Skeletal muscle cell (primary cell): ENCODE results near the gene PRKAG1.

Source experiments
- DNase-seq: peaks from one replicate; pipeline ENCODE4 v3.0.0-alpha.2; 2010; ENCODE audit warnings: low read depth
- H3K4me3 ChIP-seq: 2 replicates; pipeline ENCODE4 v1.5.1; 2011; ENCODE audit warnings: low read depth, mild to moderate bottlenecking, control low read depth, low read length, moderate library complexity

The PRKAG1 gene

DNA sequence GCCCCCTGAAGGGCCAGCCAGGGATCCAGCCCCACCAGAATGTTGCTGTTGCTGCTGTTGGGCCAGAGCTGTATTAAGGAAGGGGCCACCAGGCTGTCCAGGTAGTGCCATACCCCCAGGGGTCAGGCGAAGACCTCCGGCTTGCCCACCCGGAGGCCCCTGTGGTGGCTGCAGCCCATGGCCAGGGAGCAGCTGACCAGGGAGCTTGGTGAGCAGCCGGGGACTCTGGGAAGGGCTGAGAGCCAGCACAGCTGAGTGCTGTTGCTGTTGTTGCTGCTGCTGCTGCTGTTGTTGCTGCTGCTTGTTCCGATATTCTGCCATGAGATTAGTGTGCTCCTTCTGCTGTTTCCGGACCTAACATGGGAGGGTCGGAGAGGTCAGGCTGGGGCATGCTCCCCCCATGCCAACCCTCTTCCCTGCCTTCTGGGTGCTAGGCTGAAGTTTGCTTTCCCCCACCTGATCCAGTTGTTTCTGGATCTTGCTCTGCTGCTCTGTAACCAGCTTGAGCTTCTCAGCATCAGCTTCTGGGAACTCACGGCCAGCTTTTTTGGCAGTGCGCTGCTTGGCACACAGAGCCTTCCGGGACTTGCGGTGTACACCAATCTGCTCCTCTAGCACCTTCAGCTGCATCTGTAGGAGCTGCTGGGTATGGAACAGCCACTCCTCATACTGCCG lies 15.2 kb upstream of the PRKAG1 start:
- DNase-seq = no peak
- H3K4me3 ChIP-seq = no peak overlapping the region

- H3K4me3 ChIP-seq = no peak overlapping the region
- DNase-seq = no peak
Measured at GRCh38 chr12:49032679-49033447, 14.3 kb upstream of the PRKAG1 start.

GRCh38 chr12:49032276-49032675 lies 13.7 kb upstream of the PRKAG1 start:
- H3K4me3 ChIP-seq = no peak overlapping the region
- DNase-seq = no peak

- no peak overlapping the region for H3K4me3 ChIP-seq
- DNase-seq = no peak
Measured at GRCh38 chr12:49031573-49032161, 13.1 kb upstream of the PRKAG1 start.

DNA sequence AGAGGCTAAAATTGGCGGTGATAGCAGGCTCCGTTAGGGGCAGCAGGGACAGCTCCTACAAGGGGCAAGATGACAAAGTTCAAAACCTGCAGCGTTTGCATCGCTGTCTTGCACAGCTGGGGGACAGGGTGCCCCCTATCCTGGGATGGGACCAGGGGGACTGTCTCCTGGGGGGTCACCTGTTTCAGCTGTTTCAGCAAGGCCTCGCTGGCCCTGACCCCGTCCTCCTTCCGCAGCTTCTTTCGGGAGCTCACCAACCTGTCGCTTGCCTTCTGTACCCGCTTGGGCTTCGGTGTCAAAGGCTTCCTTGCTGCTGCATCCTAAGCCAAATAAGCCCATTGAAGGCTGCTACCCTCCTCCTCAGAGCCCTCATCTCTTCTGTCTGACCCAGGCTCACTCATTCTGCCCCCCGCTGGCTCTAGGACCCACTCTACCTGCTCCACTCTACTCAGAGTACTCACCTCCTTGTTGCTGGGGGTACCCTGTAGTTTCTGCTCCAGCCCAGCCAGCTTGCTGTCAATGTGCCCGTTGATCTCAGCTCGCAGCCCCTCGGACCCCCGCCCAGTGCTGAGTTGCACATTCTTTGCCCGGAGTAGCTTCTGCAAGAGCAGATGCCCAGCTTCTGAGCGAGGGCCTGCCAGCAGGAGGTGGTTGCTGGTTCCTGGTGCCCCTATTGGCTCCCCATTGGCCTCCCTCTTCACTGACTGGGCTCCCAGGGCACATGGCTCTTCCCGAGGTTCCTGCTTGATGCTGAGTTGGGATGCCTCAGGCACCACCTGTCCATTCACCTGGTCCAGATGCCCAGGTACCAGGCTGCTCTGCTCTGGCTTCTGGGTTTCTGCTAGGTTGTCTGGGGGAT lies 12.4 kb upstream of the PRKAG1 start:
- H3K4me3 ChIP-seq = no peak overlapping the region
- no peak for DNase-seq

DNA sequence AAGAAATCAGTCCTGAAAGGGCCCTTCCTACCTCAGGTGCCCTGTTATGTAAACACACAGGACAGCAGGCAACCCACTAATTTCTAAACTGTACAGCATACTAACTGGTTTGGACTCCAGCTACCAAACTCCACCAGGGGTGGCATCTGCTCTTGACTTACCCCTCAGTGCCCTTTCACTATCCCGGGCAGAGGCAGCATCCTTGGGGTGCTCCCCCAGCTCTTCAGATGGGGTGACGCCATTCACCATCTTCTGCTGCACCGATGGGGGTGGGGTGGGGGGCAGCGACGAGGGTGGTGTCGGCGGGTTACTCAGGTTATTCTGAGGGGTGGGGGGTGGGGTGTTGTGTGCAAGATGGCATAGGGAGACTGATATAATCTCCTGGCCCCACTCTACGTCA lies 11.5 kb upstream of the PRKAG1 start:
- DNase-seq = no peak

DNA sequence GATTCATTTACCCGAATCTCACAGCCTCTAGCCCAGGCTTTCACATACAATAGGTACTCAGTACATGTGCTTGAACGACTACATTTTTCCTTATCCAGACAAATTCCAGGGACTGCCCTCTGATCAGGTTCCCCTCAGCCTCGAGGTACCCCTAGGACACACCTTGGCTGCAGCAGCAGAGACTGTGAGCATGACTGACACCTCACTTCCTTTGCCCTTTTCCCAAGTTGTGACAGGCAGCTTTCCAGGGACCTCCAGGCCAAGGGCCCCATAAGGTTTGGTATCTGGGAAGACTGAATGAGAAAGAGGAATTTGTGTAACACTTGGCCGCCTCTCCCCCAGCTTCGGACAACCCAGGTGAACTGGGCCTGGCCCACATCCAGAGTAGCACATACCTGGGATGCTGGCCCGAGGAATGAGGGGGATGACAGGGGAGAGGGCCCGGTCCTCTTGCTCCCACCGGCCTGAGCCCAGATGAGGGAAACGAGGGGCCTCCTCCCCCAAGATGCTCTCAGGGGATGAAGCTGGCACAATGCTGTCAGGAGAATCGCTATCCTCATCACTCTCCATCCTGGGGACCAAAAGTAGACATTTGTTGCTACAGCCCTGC lies 10.2 kb upstream of the PRKAG1 start:
- H3K4me3 ChIP-seq = no peak overlapping the region
- DNase-seq = no peak

More for the DNA sequence above, 11.5 kb upstream of the PRKAG1 start:
- H3K4me3 ChIP-seq = no peak overlapping the region

DNA sequence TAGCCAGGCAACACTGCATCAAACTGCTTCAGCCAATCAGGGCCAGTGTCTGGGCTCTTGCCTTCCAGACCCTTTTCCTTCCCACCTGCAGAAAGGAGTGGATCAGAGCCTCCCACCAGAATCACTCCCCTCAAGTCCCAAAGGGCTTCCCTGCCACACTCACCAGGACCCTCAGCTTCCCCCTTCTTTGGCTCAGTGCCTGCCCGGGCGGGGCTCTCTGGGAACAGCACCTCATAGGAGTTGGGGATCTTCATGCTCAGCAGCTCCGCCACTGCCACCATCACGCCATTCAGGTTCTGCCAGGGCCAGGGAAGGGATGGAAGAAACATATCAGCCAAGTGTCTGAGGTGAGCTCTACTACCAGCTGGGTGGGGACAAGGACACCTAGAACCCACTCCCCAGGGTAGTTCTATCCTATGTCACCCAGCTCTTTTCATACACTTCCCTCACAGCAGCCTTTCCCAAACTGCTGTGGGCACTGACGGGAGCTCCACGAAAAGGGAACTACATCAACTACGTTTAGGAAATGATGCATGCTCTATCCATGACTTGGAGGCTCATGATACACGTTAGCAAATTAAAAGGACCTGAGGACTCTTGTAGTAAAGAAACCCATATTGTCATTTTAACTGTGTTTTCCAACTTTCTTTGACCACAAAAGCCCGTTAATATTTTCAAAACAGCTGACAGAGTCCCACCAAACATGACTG lies 9.4 kb upstream of the PRKAG1 start:
- DNase-seq = no peak
- no peak overlapping the region for H3K4me3 ChIP-seq

DNA sequence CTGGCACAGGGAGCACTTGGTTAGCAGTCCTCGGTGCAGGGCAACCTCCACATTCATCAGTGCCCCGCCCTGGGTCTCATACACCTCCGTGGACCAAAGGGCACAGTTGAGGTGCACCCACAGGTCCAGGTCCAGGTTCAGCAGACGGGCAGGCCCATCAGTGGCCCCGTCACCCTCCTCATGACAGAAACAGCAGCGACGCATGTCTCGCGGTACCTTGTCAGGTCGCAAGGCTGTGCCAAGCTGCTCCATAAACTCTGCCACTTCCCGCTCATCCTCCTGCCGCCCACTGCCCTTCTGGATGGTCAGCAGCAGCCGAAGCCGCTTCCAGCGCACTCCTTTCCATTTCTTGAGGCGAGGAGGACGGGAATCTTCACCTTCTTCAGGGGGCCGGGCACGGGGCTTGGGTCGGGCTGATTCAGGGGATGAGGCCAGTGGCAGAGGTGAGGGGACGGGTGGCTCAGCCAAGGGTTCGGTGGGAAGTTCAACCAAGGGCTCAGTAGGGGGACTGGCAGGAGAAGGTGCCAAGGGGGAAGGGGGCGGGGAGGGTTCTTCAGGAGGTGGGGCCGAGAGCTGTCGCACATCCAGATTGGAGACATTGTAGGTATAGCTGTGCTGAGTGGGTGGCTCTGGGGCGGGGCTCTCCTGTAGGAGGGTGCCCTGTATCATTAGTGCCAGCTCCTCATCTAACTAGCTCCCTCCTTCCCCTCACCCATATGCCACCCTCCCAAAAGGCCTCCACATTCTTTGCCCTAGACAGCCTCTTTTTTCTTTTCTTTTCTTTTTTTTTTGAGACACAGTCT lies 8.3 kb upstream of the PRKAG1 start:
- no peak for DNase-seq
- no peak overlapping the region for H3K4me3 ChIP-seq

DNA sequence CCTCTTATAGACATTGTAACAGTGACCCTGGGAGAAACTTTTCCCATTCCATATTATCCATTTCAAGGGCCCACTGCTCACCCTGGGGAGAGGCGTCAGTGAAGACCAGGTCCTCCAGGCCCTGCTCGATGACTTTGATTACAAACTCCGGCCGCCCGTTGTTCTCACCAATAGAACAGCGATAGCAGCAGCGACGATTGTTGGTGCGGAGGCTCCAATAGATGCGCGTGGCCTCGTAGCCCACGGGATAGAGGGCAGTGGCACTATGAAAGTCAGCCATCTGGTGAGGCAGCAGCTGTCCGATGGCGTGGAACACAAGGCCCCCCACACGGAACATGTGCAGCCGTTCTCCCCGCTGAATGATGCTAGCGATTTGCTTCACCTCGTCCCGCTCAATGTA lies 7.5 kb upstream of the PRKAG1 start:
- H3K4me3 ChIP-seq = no peak overlapping the region
- DNase-seq = no peak

- no peak overlapping the region for H3K4me3 ChIP-seq
- DNase-seq = no peak
Measured at GRCh38 chr12:49025463-49025862, 6.9 kb upstream of the PRKAG1 start.

- DNase-seq = no peak
- no peak overlapping the region for H3K4me3 ChIP-seq
Measured at GRCh38 chr12:49024543-49024942, 6.0 kb upstream of the PRKAG1 start.

- no peak for DNase-seq
- H3K4me3 ChIP-seq = no peak overlapping the region
Measured at GRCh38 chr12:49023812-49024211, 5.2 kb upstream of the PRKAG1 start.

GRCh38 chr12:49022558-49023178 lies 4.1 kb upstream of the PRKAG1 start:
- DNase-seq = no peak
- H3K4me3 ChIP-seq = no peak overlapping the region

DNA sequence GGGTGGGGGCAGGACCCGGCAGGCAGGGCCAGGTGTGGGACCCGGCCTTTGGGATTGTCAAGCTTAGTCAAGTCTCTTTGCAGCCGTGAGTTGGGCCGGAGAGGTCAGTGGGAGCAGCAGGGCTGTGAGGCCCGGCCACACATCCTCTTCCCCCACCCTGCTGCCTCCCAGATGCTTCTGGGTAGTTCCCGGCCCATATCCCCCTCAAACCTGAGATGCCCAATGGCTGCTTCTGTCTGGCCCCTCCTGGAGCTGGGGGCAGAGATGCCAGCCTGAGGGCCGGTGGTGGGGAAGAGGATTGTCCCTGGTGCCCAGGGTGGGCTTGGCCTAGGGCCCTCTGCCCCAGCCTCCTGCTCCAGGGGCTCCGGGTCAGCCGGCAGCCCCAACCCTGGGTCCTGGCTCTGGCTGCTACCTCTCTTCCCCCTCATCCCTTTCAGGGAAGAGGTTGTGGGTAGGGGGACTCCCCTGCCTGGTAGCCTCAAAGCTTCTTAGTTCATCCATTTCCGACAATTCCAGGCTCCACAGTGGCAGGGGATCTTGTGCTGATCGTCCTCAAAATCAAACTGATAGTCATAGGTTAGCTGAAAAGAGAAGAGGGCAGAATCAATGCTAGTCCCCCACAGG lies 2.8 kb upstream of the PRKAG1 start:
- no peak overlapping the region for H3K4me3 ChIP-seq
- no peak for DNase-seq

DNA sequence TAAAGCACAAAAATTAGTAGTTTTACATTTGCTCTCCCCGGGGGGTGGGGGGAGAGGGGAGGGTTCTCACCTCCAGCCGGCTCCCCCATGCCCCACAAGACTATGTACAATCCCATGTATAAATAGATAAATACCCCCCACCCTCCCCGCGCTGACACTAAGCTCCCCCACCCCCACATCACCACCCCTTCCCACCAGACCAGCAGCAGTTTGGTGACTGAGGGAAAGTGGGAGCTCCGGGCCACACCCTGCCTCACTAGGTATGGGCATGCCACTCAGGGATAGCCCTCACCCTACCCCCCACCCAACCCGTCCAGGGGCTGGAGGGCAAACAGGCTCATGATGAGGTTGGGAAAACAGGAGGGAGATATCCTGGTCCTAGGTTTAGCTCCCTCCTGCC lies 1.9 kb upstream of the PRKAG1 start:
- no peak overlapping the region for H3K4me3 ChIP-seq
- DNase-seq = no peak
